NCI-H226 (cell line): ENCODE results near the gene GOLT1B.

ENCODE experiments used
- DNase-seq: peaks from one replicate; pipeline ENCODE4 v3.0.0-alpha.2; 2015

Gene GOLT1B

GRCh38 chr12:21566907-21567394 is 65.4 kb downstream of the GOLT1B start:
- DNase-seq: no peak
